ENCODE data around the gene MAJIN.

DNA sequence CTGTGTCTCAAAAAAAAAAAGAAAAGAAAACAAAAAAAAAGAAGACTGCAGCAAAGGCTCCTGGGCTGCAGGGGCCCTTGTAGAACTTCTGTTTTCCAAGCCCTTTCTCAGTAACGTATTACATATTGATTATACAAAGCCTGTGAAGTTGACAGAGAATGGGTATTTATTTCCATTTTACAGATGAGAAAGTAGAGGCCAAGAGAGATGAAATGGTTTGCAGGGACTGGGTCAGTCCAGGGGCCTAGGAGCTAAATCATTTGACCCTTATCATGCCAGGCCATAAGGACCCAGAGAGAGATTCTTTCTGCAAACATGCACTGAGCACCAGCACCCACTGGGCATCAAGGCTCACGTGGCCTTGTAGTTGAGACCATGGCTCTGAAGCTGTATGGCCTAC lies 43.0 kb downstream of the MAJIN start:
- TF ChIP-seq, protein P1, sequence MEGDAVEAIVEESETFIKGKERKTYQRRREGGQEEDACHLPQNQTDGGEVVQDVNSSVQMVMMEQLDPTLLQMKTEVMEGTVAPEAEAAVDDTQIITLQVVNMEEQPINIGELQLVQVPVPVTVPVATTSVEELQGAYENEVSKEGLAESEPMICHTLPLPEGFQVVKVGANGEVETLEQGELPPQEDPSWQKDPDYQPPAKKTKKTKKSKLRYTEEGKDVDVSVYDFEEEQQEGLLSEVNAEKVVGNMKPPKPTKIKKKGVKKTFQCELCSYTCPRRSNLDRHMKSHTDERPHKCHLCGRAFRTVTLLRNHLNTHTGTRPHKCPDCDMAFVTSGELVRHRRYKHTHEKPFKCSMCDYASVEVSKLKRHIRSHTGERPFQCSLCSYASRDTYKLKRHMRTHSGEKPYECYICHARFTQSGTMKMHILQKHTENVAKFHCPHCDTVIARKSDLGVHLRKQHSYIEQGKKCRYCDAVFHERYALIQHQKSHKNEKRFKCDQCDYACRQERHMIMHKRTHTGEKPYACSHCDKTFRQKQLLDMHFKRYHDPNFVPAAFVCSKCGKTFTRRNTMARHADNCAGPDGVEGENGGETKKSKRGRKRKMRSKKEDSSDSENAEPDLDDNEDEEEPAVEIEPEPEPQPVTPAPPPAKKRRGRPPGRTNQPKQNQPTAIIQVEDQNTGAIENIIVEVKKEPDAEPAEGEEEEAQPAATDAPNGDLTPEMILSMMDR (IDR thresholded peaks at IDR 0.05), result no peak
- TF ChIP-seq POLR2A (IDR thresholded peaks at IDR 0.05) (no peak), POLR2AphosphoS5 (IDR thresholded peaks at IDR 0.05; ENCODE audit: insufficient read depth in 1 of 2, low read depth in 1 of 2) (no peak)
